ENCODE results near the gene ATP8A1. TPM values are rescaled to one million over a fixed set of nuclear protein-coding genes. Genes with fewer than 3 reads are reported as not detected.

ATP8A1 gene
- total and polyA plus RNA-seq, 2 of the 8 experiments (the other 6 are each of a cell fraction or from before 2014, with no cell fraction given): 3.7 to 14.9 TPM

GRCh38 chr4:42609051-42609450, 47.9 kb downstream of the ATP8A1 start:
- Histone ChIP-seq H3K4me1 (replicated peaks in 1 of 4; ENCODE audit: control insufficient read depth in 3 of 4, insufficient read depth in 4 of 4, low read length in 3 of 4) (no peaks in the 10 kb centered on the region), H2BK5ac (ENCODE audit: low read depth, low read length) (no peak overlapping the region), H4K8ac (ENCODE audit: extremely low read depth, insufficient read depth, low read length) (no peak overlapping the region), H3K56ac (replicated peaks; ENCODE audit: insufficient read length, low read depth, low read length) (no peak overlapping the region), H4K20me1 (replicated peaks in 1 of 2; ENCODE audit: control insufficient read depth in 1 of 2, insufficient read depth in 2 of 2, low read length in 2 of 2) (peaks cover 0 to 1% of the 10 kb centered on the region in 2 experiments), H3K79me1 (ENCODE audit: low read depth, low read length) (no peaks in the 10 kb centered on the region), H3K27ac (ENCODE audit: low read depth, low read length) (no peak overlapping the region), H3K4me3 (ENCODE audit: extremely low read depth in 1 of 4, insufficient read depth in 2 of 4, low read depth in 3 of 4, low read length in 4 of 4) (no peak overlapping the region), H2AFZ (ENCODE audit: low read length) (no peak overlapping the region), H3K79me2 (ENCODE audit: control insufficient read depth in 1 of 2, insufficient read depth in 2 of 2, low read length in 2 of 2) (no peaks in the 10 kb centered on the region), H3K4ac (replicated peaks; ENCODE audit: insufficient read length, low read depth, low read length) (no peak overlapping the region), H3K9me3 (ENCODE audit: insufficient read depth in 2 of 2, low read depth in 1 of 2, low read length in 1 of 2) (no peaks in the 10 kb centered on the region), H3K36me3 (ENCODE audit: control insufficient read depth in 2 of 4, insufficient read depth in 4 of 4, low read length in 3 of 4) (no peaks in the 10 kb centered on the region; a peak in 1 of 8 replicates), H2BK120ac (replicated peaks; ENCODE audit: low read depth, low read length) (no peak overlapping the region), H2BK15ac (ENCODE audit: low read length) (no peak overlapping the region), H2BK20ac (ENCODE audit: low read length) (no peak overlapping the region), H4K5ac (ENCODE audit: insufficient read length, low read depth, low read length) (no peak overlapping the region), H2BK12ac (ENCODE audit: low read depth, low read length) (no peak overlapping the region), H3K23me2 (ENCODE audit: low read depth, low read length) (no peaks in the 10 kb centered on the region), H3K18ac (ENCODE audit: extremely low read depth, low read length) (no peak overlapping the region), H3K4me2 (ENCODE audit: insufficient read depth in 1 of 2, low read depth in 2 of 2, low read length in 2 of 2) (no peak overlapping the region), H3K23ac (ENCODE audit: insufficient read length) (no peak overlapping the region), H4K91ac (replicated peaks; ENCODE audit: insufficient read length, low read length) (no peak overlapping the region), H3K27me3 (replicated peaks in 1 of 4; ENCODE audit: control insufficient read depth in 3 of 4, extremely low read depth in 1 of 4, insufficient read depth in 3 of 4, low read length in 3 of 4) (no peaks in the 10 kb centered on the region), H3K9ac (replicated peaks in 1 of 4; ENCODE audit: extremely low read depth in 1 of 4, low read depth in 3 of 4, low read length in 3 of 4) (no peak overlapping the region), H2AK5ac (ENCODE audit: low read depth, low read length) (no peak overlapping the region), H3K14ac (ENCODE audit: insufficient read length) (no peak overlapping the region)
- ChIA-PET POLR2A (ENCODE audit: partially characterized antibody) (no interaction called here), CTCF (ENCODE audit: partially characterized antibody) (no interaction called here)
- DNase-seq (ENCODE audit: low read depth in 1 of 2, low spot score in 2 of 2): no peak
- no peak for FAIRE-seq
- 91% methylated on average over 4 of the region's 4 CpGs; no CpG with 5 or more reads in 1 of the 2 experiments for WGBS, 2 experiments (ENCODE audit: extremely low coverage in 1 of 2, insufficient coverage in 1 of 2, insufficient read length in 1 of 2, insufficient replicate concordance in 2 of 2, low coverage in 1 of 2, low lambda C conversion rate in 2 of 2, missing lambda C conversion rate in 1 of 2)
- no peak for TF ChIP-seq SP1 (IDR thresholded peaks at IDR 0.05; ENCODE audit: low read depth, low read length)
- no peak for TF ChIP-seq USF2 (IDR thresholded peaks at IDR 0.05; ENCODE audit: low read length)
